Measurements from ENCODE around the gene PIP5K1B.
A peak's percentile ranks its signal among the peaks of the same experiment; 100 is the strongest.

PIP5K1B gene

GRCh38 chr9:68777070-68777763, 72.2 kb downstream of the PIP5K1B start:
- no peak for DNase-seq

- DNase-seq, result no peak
Measured at GRCh38 chr9:68778635-68779034, 73.6 kb downstream of the PIP5K1B start.

GRCh38 chr9:68779558-68780379, 74.7 kb downstream of the PIP5K1B start:
- peak; percentile 88 for DNase-seq

- no peak for DNase-seq
Measured at GRCh38 chr9:68780380-68780712, 75.3 kb downstream of the PIP5K1B start.

- no peak for DNase-seq
Measured at GRCh38 chr9:68780720-68781119, 75.7 kb downstream of the PIP5K1B start.

GRCh38 chr9:68781928-68782327, 76.9 kb downstream of the PIP5K1B start:
- DNase-seq, result no peak

- DNase-seq, result no peak
Measured at GRCh38 chr9:68782546-68782945, 77.5 kb downstream of the PIP5K1B start.

- DNase-seq, result no peak
Measured at GRCh38 chr9:68785965-68786364, 80.9 kb downstream of the PIP5K1B start.

- DNase-seq, result no peak
Measured at GRCh38 chr9:68791169-68791568, 86.1 kb downstream of the PIP5K1B start.

GRCh38 chr9:68793605-68794343, 88.7 kb downstream of the PIP5K1B start:
- DNase-seq, result no peak

- DNase-seq, result no peak
Measured at GRCh38 chr9:68794898-68795297, 89.9 kb downstream of the PIP5K1B start.

GRCh38 chr9:68795411-68795810, 90.4 kb downstream of the PIP5K1B start:
- DNase-seq, result no peak

GRCh38 chr9:68797116-68797515, 92.1 kb downstream of the PIP5K1B start:
- DNase-seq, result no peak

- no peak for DNase-seq
Measured at GRCh38 chr9:68798423-68798822, 93.4 kb downstream of the PIP5K1B start.

- DNase-seq, result no peak
Measured at GRCh38 chr9:68800836-68801235, 95.8 kb downstream of the PIP5K1B start.

GRCh38 chr9:68802525-68803015, 97.5 kb downstream of the PIP5K1B start:
- DNase-seq, result no peak

GRCh38 chr9:68804911-68805889, 100.2 kb downstream of the PIP5K1B start:
- no peak for DNase-seq

GRCh38 chr9:68805890-68806517, 101.0 kb downstream of the PIP5K1B start:
- no peak for DNase-seq

- DNase-seq, result no peak
Measured at GRCh38 chr9:68808338-68808890, 103.4 kb downstream of the PIP5K1B start.

- DNase-seq, result no peak
Measured at GRCh38 chr9:68817079-68817875, 112.2 kb downstream of the PIP5K1B start.

GRCh38 chr9:68819065-68819464, 114.0 kb downstream of the PIP5K1B start:
- no peak for DNase-seq
